ENCODE results near the gene ZNF319. TPM values are rescaled to one million over a fixed set of nuclear protein-coding genes. Genes with fewer than 3 reads are reported as not detected.

ZNF319 gene
- total and polyA plus RNA-seq, 2 of the 8 experiments (the other 6 are each of a cell fraction or from before 2014, with no cell fraction given): 3.3 to 5.5 TPM

DNA sequence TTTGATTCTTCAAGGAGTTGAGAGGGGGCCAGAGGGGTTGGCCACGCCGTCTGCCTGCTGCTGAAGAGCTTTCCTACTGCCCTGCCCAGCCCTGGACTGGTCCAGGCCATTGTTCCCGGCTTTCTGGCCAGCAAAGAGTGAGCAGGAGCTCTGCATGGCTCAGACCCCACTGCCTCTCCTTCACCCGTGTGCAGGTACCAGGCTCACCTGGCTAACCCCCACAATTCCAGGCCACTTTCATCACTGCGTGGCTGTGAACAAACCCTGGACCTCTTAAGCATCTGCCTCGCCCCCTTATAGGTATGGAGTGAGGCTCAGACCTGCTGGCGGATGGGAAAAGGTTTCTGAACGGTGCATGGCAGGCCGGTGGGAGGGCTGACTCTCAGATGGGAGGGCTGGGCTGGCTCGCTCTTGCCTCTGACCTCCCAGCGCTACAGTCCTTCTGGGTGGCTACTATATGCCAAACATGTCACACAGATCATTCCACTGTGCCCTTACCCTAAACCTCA lies 8.9 kb downstream of the ZNF319 start:
- Histone ChIP-seq H3K18ac (ENCODE audit: extremely low read depth, low read length) (no peak overlapping the region), H3K4me3 (ENCODE audit: extremely low read depth in 1 of 4, insufficient read depth in 2 of 4, low read depth in 3 of 4, low read length in 4 of 4) (no peak overlapping the region)

More for the DNA sequence above, 8.9 kb downstream of the ZNF319 start:
- Histone ChIP-seq H3K9ac (replicated peaks in 1 of 4; ENCODE audit: extremely low read depth in 1 of 4, low read depth in 3 of 4, low read length in 3 of 4) (no peak overlapping the region), H3K27me3 (replicated peaks in 1 of 4; ENCODE audit: control insufficient read depth in 3 of 4, extremely low read depth in 1 of 4, insufficient read depth in 3 of 4, low read length in 3 of 4) (peaks cover 0 to 4% (median 1%) of the 10 kb centered on the region in 4 experiments; a peak in 4 of 7 replicates), H3K27ac (ENCODE audit: low read depth, low read length) (no peak overlapping the region), H4K20me1 (replicated peaks in 1 of 2; ENCODE audit: control insufficient read depth in 1 of 2, insufficient read depth in 2 of 2, low read length in 2 of 2) (peaks cover 1% of the 10 kb centered on the region in 2 experiments), H3K56ac (replicated peaks; ENCODE audit: insufficient read length, low read depth, low read length) (no peak overlapping the region), H2AFZ (ENCODE audit: low read length) (no peak overlapping the region), H3K23ac (ENCODE audit: insufficient read length) (no peak overlapping the region), H4K8ac (ENCODE audit: extremely low read depth, insufficient read depth, low read length) (peak overlapping the region; percentile 57; the same call in 1 of the 2 replicates), H3K4me1 (replicated peaks in 1 of 4; ENCODE audit: control insufficient read depth in 3 of 4, insufficient read depth in 4 of 4, low read length in 3 of 4) (peaks cover 0 to 5% (median 2%) of the 10 kb centered on the region in 4 experiments; a peak in 3 of 7 replicates), H2AK5ac (ENCODE audit: low read depth, low read length) (no peak overlapping the region), H3K79me2 (ENCODE audit: control insufficient read depth in 1 of 2, insufficient read depth in 2 of 2, low read length in 2 of 2) (no peaks in the 10 kb centered on the region), H2BK15ac (ENCODE audit: low read length) (no peak overlapping the region; the same call in 1 of the 2 replicates), H2BK20ac (ENCODE audit: low read length) (no peak overlapping the region), H3K9me3 (ENCODE audit: insufficient read depth in 2 of 2, low read depth in 1 of 2, low read length in 1 of 2) (no peaks in the 10 kb centered on the region), H2BK12ac (ENCODE audit: low read depth, low read length) (0 out of 2 replicates have a peak overlapping the region, but pooled peaks have one; percentile 68), H3K14ac (ENCODE audit: insufficient read length) (no peak overlapping the region), H3K4ac (replicated peaks; ENCODE audit: insufficient read length, low read depth, low read length) (no peak overlapping the region), H2BK5ac (ENCODE audit: low read depth, low read length) (no peak overlapping the region), H3K23me2 (ENCODE audit: low read depth, low read length) (no peaks in the 10 kb centered on the region), H2BK120ac (replicated peaks; ENCODE audit: low read depth, low read length) (no peak overlapping the region), H4K91ac (replicated peaks; ENCODE audit: insufficient read length, low read length) (no peak overlapping the region), H3K79me1 (ENCODE audit: low read depth, low read length) (no peaks in the 10 kb centered on the region), H3K4me2 (ENCODE audit: insufficient read depth in 1 of 2, low read depth in 2 of 2, low read length in 2 of 2) (no peak overlapping the region), H3K36me3 (ENCODE audit: control insufficient read depth in 2 of 4, insufficient read depth in 4 of 4, low read length in 3 of 4) (peaks cover 0 to 5% (median 3%) of the 10 kb centered on the region in 4 experiments; a peak in 4 of 8 replicates), H4K5ac (ENCODE audit: insufficient read length, low read depth, low read length) (no peak overlapping the region)
- DNase-seq (ENCODE audit: low read depth in 1 of 2, low spot score in 2 of 2) (no peak), FAIRE-seq (no peak)
- CTCF ChIA-PET (ENCODE audit: partially characterized antibody): interaction anchor here (0.5 to 26.3 kb wide), 7 partner anchors 9 to 646 kb away, joined by 3 to 305 read pairs (median 4); partner anchors contain the start of genes USB1 and ZNF319
- no peak for TF ChIP-seq CHD1 (IDR thresholded peaks at IDR 0.05; ENCODE audit: low read depth, low read length)
- TF ChIP-seq RFX5 (IDR thresholded peaks at IDR 0.05; ENCODE audit: borderline replicate concordance, low read depth, low read length): no peak
- TF ChIP-seq NRF1 (IDR thresholded peaks at IDR 0.05; ENCODE audit: low read depth, low read length): no peak
- no peak for TF ChIP-seq RNF2 (IDR thresholded peaks at IDR 0.05; ENCODE audit: borderline replicate concordance, low read depth, low read length, missing control alignments, poor library complexity, severe bottlenecking)
- no peak for TF ChIP-seq TAF7 (optimal IDR thresholded peaks at IDR 0.05; ENCODE audit: borderline replicate concordance, low read depth, low read length)
- TF ChIP-seq CTBP2 (IDR thresholded peaks at IDR 0.05; ENCODE audit: borderline replicate concordance, insufficient read depth, insufficient read length, low read length): no peak
- TF ChIP-seq CREB1 (IDR thresholded peaks at IDR 0.05): no peak
- no peak for TF ChIP-seq ASH2L (IDR thresholded peaks at IDR 0.05; ENCODE audit: low read length)
- no peak for TF ChIP-seq BRCA1 (IDR thresholded peaks at IDR 0.05; ENCODE audit: low read depth, low read length)
- no peak for TF ChIP-seq EGR1 (IDR thresholded peaks at IDR 0.05; ENCODE audit: borderline replicate concordance, low read depth, low read length)
- no peak for TF ChIP-seq GABPA (IDR thresholded peaks at IDR 0.05; ENCODE audit: borderline replicate concordance, insufficient read depth, low read length)
- no peak for TF ChIP-seq CHD2 (IDR thresholded peaks at IDR 0.05; ENCODE audit: low read length)
- TF ChIP-seq ZNF274 (IDR thresholded peaks at IDR 0.05; ENCODE audit: borderline replicate concordance, extremely low read depth, low read length): no peak
- POLR2A ChIA-PET (ENCODE audit: partially characterized antibody): interaction anchor here (0.5 to 2.6 kb wide), 2 partner anchors 8 to 166 kb away, joined by 5 to 7 read pairs; partner anchors contain the start of gene ZNF319
- 92% methylated on average over 10 of the region's 11 CpGs; no CpG with 5 or more reads in 1 of the 2 experiments for WGBS, 2 experiments (ENCODE audit: extremely low coverage in 1 of 2, insufficient coverage in 1 of 2, insufficient read length in 1 of 2, insufficient replicate concordance in 2 of 2, low coverage in 1 of 2, low lambda C conversion rate in 2 of 2, missing lambda C conversion rate in 1 of 2)
